ENCODE data around the gene SLC23A3.

Gene SLC23A3

DNA sequence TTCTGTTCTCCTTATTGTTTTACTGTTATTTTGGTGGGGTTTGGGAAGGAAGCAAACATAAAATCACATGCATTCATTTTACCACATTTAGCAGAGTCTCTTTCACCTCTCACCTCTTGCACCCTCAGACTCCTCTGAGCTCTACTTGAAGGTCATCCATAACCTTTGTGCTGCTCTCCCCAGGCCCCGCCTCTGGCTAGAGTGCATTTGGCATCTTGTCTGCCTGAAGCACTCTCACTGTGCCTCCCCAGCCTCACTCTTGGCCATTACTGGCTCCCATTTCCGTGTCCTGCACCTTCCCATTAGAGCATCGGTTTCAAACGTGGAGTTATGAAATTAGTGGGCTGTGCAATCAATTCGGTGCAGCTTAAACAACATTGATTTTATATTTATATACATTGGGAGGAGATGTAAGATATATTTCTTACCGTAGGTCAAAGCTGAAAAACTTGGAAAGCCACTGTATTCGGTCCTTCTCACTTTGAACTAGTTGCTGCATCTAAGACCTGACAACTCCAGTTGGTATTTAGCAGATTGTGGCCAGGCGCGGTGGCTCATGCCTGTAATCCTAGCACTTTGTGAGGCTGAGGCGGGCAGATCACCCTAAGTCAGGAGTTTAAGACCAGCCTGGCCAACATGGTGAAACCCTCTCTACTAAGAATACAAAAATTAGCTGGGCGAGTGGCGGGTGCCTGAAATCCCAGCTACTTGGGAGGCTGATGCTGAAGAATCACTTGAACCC lies 29.8 kb upstream of the SLC23A3 start:
- Histone ChIP-seq H3K4me1 (ENCODE audit: insufficient read depth, low read length) (no peaks in the 10 kb centered on the region), H4K20me1 (ENCODE audit: insufficient read depth, low read length) (no peaks in the 10 kb centered on the region), H3K9ac (ENCODE audit: low read depth, low read length) (no peak overlapping the region), H3K9me3 (ENCODE audit: insufficient read depth, low read length, severe bottlenecking) (no peaks in the 10 kb centered on the region), H3K4me3 (ENCODE audit: low read depth in 1 of 2, low read length in 2 of 2) (no peak overlapping the region), H3K27me3 (ENCODE audit: insufficient read depth, low read length, poor library complexity) (no peaks in the 10 kb centered on the region), H2AFZ (ENCODE audit: low read depth, low read length) (no peak overlapping the region), H3K36me3 (ENCODE audit: insufficient read depth, low read length) (no peaks in the 10 kb centered on the region), H3K79me2 (ENCODE audit: insufficient read depth, low read length) (no peaks in the 10 kb centered on the region), H3K4me2 (ENCODE audit: insufficient read depth, low read length) (no peak overlapping the region), H3K27ac (ENCODE audit: low read length) (no peak overlapping the region)
- no peak for TF ChIP-seq EZH2 (IDR thresholded peaks at IDR 0.05; ENCODE audit: borderline replicate concordance, low read depth, low read length, severe bottlenecking)
- TF ChIP-seq, protein P1, sequence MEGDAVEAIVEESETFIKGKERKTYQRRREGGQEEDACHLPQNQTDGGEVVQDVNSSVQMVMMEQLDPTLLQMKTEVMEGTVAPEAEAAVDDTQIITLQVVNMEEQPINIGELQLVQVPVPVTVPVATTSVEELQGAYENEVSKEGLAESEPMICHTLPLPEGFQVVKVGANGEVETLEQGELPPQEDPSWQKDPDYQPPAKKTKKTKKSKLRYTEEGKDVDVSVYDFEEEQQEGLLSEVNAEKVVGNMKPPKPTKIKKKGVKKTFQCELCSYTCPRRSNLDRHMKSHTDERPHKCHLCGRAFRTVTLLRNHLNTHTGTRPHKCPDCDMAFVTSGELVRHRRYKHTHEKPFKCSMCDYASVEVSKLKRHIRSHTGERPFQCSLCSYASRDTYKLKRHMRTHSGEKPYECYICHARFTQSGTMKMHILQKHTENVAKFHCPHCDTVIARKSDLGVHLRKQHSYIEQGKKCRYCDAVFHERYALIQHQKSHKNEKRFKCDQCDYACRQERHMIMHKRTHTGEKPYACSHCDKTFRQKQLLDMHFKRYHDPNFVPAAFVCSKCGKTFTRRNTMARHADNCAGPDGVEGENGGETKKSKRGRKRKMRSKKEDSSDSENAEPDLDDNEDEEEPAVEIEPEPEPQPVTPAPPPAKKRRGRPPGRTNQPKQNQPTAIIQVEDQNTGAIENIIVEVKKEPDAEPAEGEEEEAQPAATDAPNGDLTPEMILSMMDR (IDR thresholded peaks at IDR 0.05; ENCODE audit: borderline replicate concordance, extremely low read depth, low read length, poor library complexity, severe bottlenecking): no peak
- no peak for DNase-seq
- ATAC-seq (ENCODE audit: insufficient read depth, low read depth): no peak

DNA sequence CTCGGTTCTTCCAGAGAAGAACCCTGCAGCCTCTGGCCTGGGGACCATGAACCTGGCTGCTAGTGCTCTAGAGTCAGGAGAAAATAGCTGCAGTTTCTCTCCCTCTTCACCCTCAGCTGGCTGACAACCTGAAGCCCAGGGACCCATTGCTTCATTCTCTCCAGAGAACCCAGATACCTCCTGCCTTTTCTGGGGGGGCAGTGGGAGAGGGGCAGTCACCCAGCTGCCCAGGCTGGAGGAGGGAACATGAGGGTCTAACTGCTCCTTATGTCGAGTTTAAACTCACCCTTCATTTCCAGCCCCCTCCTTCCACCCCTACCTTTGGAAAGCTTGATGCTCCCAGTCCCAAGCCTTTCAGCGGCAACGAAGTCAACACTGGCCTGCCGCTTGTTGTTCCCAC lies 29.1 kb upstream of the SLC23A3 start:
- no peak overlapping the region for H3K4me3 ChIP-seq (ENCODE audit: low read depth in 1 of 2, low read length in 2 of 2)
- TF ChIP-seq EZH2 (IDR thresholded peaks at IDR 0.05; ENCODE audit: borderline replicate concordance, low read depth, low read length, severe bottlenecking): no peak
- no peak overlapping the region for H3K4me2 ChIP-seq (ENCODE audit: insufficient read depth, low read length)
- no peaks in the 10 kb centered on the region for H3K27me3 ChIP-seq (ENCODE audit: insufficient read depth, low read length, poor library complexity)
- no peaks in the 10 kb centered on the region for H3K9me3 ChIP-seq (ENCODE audit: insufficient read depth, low read length, severe bottlenecking)
- H3K27ac ChIP-seq (ENCODE audit: low read length): no peak overlapping the region
- ATAC-seq (ENCODE audit: insufficient read depth, low read depth) (no peak), DNase-seq (no peak)
- H4K20me1 ChIP-seq (ENCODE audit: insufficient read depth, low read length): no peaks in the 10 kb centered on the region
- no peaks in the 10 kb centered on the region for H3K4me1 ChIP-seq (ENCODE audit: insufficient read depth, low read length)
- no peak overlapping the region for H2AFZ ChIP-seq (ENCODE audit: low read depth, low read length)
- H3K79me2 ChIP-seq (ENCODE audit: insufficient read depth, low read length): no peaks in the 10 kb centered on the region
- H3K36me3 ChIP-seq (ENCODE audit: insufficient read depth, low read length): no peaks in the 10 kb centered on the region
- no peak overlapping the region for H3K9ac ChIP-seq (ENCODE audit: low read depth, low read length)

DNA sequence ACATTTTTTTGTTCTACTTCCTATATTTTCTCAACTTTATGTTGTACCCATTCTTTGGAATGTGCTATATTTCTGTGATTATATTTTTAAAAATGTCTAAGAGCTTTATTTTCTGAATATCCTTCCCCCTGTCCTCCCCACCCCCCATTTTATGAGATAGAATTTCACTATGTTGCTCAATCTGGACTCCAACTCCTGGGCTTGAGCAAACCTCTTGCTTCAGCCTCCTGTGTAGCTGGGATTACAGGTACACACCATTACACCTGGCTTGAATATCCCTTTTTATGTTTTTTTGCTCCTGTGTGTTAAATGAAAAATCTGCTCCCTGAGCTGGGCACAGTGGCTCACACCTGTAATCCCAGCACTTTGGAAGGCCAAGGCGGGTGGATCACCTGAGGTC lies 27.6 kb upstream of the SLC23A3 start:
- no peaks in the 10 kb centered on the region for H3K36me3 ChIP-seq (ENCODE audit: insufficient read depth, low read length)
- no peaks in the 10 kb centered on the region for H3K79me2 ChIP-seq (ENCODE audit: insufficient read depth, low read length)
- no peaks in the 10 kb centered on the region for H4K20me1 ChIP-seq (ENCODE audit: insufficient read depth, low read length)
- no peaks in the 10 kb centered on the region for H3K4me1 ChIP-seq (ENCODE audit: insufficient read depth, low read length)
- no peak overlapping the region for H3K4me3 ChIP-seq (ENCODE audit: low read depth in 1 of 2, low read length in 2 of 2)
- H3K4me2 ChIP-seq (ENCODE audit: insufficient read depth, low read length): no peak overlapping the region
- no peaks in the 10 kb centered on the region for H3K9me3 ChIP-seq (ENCODE audit: insufficient read depth, low read length, severe bottlenecking)
- no peaks in the 10 kb centered on the region for H3K27me3 ChIP-seq (ENCODE audit: insufficient read depth, low read length, poor library complexity)
- TF ChIP-seq EZH2 (IDR thresholded peaks at IDR 0.05; ENCODE audit: borderline replicate concordance, low read depth, low read length, severe bottlenecking): no peak
- TF ChIP-seq, protein P1 (IDR thresholded peaks at IDR 0.05; ENCODE audit: borderline replicate concordance, extremely low read depth, low read length, poor library complexity, severe bottlenecking): no peak
- H3K27ac ChIP-seq (ENCODE audit: low read length): no peak overlapping the region
- no peak overlapping the region for H2AFZ ChIP-seq (ENCODE audit: low read depth, low read length)
- H3K9ac ChIP-seq (ENCODE audit: low read depth, low read length): no peak overlapping the region
- ATAC-seq (ENCODE audit: insufficient read depth, low read depth) (no peak), DNase-seq (no peak)

DNA sequence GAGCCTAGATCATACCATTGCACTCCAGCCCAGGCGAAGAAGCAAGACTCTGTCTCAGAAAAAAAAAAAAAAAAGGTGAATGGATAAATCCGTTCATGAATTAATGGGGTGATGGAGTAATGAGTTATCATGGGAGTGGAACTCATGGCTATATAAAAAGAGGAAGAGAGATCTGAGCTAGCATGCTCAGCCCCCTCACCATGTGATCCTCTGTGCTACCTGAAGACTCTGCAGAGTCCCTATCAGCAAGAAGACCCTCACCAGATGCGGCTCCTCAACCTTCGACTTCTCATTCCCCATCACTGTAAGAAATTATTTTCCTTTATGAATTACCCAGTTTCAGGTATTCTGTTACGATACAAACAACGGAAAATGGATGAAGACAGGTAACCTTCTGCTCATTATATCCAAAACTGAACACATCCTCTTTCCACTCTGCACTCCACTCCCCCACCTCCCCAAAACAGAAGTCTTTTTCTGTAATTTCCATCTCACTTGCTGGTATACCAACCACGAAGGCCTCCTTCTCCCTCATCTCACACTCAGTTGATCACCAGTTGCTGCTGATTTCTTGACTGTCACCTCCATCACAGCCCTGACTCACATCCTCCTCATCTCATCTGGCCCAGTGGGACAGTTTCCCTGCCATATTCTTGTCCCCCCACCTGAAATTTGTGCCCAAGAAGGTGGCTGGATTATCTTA lies 17.1 kb upstream of the SLC23A3 start:
- H3K9ac ChIP-seq (ENCODE audit: low read depth, low read length): no peak overlapping the region
- DNase-seq (no peak), ATAC-seq (ENCODE audit: insufficient read depth, low read depth) (peak; percentile 44; the same call in 2 of the 3 replicates)
- H3K4me2 ChIP-seq (ENCODE audit: insufficient read depth, low read length): no peak overlapping the region
- no peaks in the 10 kb centered on the region; the same call in 1 of the 2 replicates for H4K20me1 ChIP-seq (ENCODE audit: insufficient read depth, low read length)
- no peaks in the 10 kb centered on the region for H3K9me3 ChIP-seq (ENCODE audit: insufficient read depth, low read length, severe bottlenecking)
- H2AFZ ChIP-seq (ENCODE audit: low read depth, low read length): no peak overlapping the region
- H3K4me3 ChIP-seq (ENCODE audit: low read depth in 1 of 2, low read length in 2 of 2): no peak overlapping the region
- no peaks in the 10 kb centered on the region for H3K79me2 ChIP-seq (ENCODE audit: insufficient read depth, low read length)
- H3K27me3 ChIP-seq (ENCODE audit: insufficient read depth, low read length, poor library complexity): no peaks in the 10 kb centered on the region
- no peak for TF ChIP-seq EZH2 (IDR thresholded peaks at IDR 0.05; ENCODE audit: borderline replicate concordance, low read depth, low read length, severe bottlenecking)
- TF ChIP-seq, protein P1 (IDR thresholded peaks at IDR 0.05; ENCODE audit: borderline replicate concordance, extremely low read depth, low read length, poor library complexity, severe bottlenecking): no peak
- no peaks in the 10 kb centered on the region for H3K4me1 ChIP-seq (ENCODE audit: insufficient read depth, low read length)
- peaks cover 26% of the 10 kb centered on the region for H3K36me3 ChIP-seq (ENCODE audit: insufficient read depth, low read length)
- no peak overlapping the region for H3K27ac ChIP-seq (ENCODE audit: low read length)
